Vagina (tissue), 2 donors: ENCODE results near the gene OR11H7. TPM values are rescaled to one million over a fixed set of nuclear protein-coding genes. Genes with fewer than 3 reads are reported as not detected.
"Not testable (repeated sequence)": the region's sequence is repeated elsewhere in the genome, so short reads cannot be mapped to it uniquely, and the experiment has no call there.

ENCODE experiments used
- DNase-seq, 2 donors: peaks; one replicate each; pipeline ENCODE4 v3.0.0-alpha.2; 2017; ENCODE audit errors: extremely low spot score in 2 of 2
- H3K27ac ChIP-seq: fragments of 200-600 bp; sonication (generic); one replicate; pipeline ENCODE4 v1.5.1; 2019
- H3K27me3 ChIP-seq: fragments of 200-600 bp; sonication (generic); one replicate; pipeline ENCODE4 v1.5.1; 2019
- H3K36me3 ChIP-seq, 2 donors: fragments of 200-600 bp; sonication (generic); one replicate each; pipeline ENCODE4 v1.5.1; 2017 to 2019
- H3K4me1 ChIP-seq: fragments of 200-600 bp; sonication (generic); one replicate; pipeline ENCODE4 v1.5.1; 2019
- H3K4me3 ChIP-seq, 2 donors: fragments of 200-600 bp; sonication (generic); 1 replicate in 1 of 2; 2 replicates in 1 of 2; pipeline ENCODE4 v1.5.1; 2016 to 2019
- H3K9me3 ChIP-seq: fragments of 200-600 bp; sonication (generic); one replicate; pipeline ENCODE4 v1.5.1; 2019
- POLR2A ChIP-seq, 2 donors: fragments of 450-650 bp; IDR thresholded peaks; one replicate each; pipeline ENCODE4 v1.6.1; 2017; ENCODE audit warnings: antibody characterized with exemption in 2 of 2, mild to moderate bottlenecking in 2 of 2, moderate library complexity in 2 of 2
- POLR2AphosphoS5 ChIP-seq, 2 donors: sonication (generic); formaldehyde crosslinking; IDR thresholded peaks; one replicate each; pipeline ENCODE4 v1.9.0; 2017; ENCODE audit warnings: antibody characterized with exemption in 2 of 2, mild to moderate bottlenecking in 2 of 2, low read depth in 1 of 2; ENCODE audit not compliant: insufficient read depth in 1 of 2
- intact Hi-C: fragments of 100-400 bp; cut with DNase I; formaldehyde crosslinking; loops from one replicate; pipeline ENCODE4 v1.15.1; 2023
- total RNA-seq: library from RNA; depleted of rRNA; stranded (reverse); fragments of >200 nt; gene quantifications from one replicate; pipeline ENCODE4 v1.2.3, GENCODE V29; 2016
- TF ChIP-seq, protein P1 (sequence below), 3 experiments: fragments of 450-650 bp in 2 of 3; fragments of 200-600 bp in 1 of 3; sonication (generic) in 1 of 3; IDR thresholded peaks; one replicate each; pipeline ENCODE4 v1.5.1; 2017 to 2019; ENCODE audit warnings: antibody characterized with exemption in 3 of 3, mild to moderate bottlenecking in 2 of 3, moderate library complexity in 2 of 3

OR11H7 gene
- total RNA-seq, 1 donor from 2014 or later = not detected

DNA sequence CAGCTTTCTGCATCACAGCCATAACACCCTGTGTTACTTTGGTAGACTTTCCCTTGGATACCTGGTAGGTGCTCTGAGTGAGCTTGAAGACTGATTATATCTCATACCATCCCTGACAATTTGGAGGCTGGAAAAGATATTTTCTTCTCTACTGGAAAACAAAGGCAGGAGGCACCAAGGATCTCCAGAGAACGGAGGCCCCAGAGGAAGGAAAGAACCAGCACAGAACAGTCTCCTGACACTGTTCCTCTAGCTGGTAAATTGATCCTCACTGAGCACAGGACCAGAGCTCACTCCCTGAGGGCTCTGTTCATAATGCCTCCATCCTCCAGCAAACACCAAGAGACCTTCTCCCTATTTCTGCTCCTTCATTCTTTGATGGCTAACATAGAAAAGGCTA, 38.2 kb upstream of the OR11H7 start, which contains the start of gene OR11G2:
Gene OR11G2 (plus strand): TSS at position 301 of the 400 bp plus-strand sequence. CDS start 6,542 bp downstream, outside the sequence.
- no peaks in the 10 kb centered on the region for H3K36me3 ChIP-seq
- DNase-seq = no peak
- H3K4me1 ChIP-seq = no peaks in the 10 kb centered on the region
- H3K27me3 ChIP-seq = no peaks in the 10 kb centered on the region
- TF ChIP-seq POLR2AphosphoS5 (IDR thresholded peaks at IDR 0.05; ENCODE audit: insufficient read depth in 1 of 2, low read depth in 1 of 2) = no peak
- TF ChIP-seq, protein P1, sequence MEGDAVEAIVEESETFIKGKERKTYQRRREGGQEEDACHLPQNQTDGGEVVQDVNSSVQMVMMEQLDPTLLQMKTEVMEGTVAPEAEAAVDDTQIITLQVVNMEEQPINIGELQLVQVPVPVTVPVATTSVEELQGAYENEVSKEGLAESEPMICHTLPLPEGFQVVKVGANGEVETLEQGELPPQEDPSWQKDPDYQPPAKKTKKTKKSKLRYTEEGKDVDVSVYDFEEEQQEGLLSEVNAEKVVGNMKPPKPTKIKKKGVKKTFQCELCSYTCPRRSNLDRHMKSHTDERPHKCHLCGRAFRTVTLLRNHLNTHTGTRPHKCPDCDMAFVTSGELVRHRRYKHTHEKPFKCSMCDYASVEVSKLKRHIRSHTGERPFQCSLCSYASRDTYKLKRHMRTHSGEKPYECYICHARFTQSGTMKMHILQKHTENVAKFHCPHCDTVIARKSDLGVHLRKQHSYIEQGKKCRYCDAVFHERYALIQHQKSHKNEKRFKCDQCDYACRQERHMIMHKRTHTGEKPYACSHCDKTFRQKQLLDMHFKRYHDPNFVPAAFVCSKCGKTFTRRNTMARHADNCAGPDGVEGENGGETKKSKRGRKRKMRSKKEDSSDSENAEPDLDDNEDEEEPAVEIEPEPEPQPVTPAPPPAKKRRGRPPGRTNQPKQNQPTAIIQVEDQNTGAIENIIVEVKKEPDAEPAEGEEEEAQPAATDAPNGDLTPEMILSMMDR (IDR thresholded peaks at IDR 0.05) = no peak
- no peak for TF ChIP-seq POLR2A (IDR thresholded peaks at IDR 0.05)
- intact Hi-C loops = no loop called here
- H3K4me3 ChIP-seq = no peak within 1 kb of the TSS
- H3K9me3 ChIP-seq = no peaks in the 10 kb centered on the region
- no peak within 1 kb of the TSS for H3K27ac ChIP-seq

DNA sequence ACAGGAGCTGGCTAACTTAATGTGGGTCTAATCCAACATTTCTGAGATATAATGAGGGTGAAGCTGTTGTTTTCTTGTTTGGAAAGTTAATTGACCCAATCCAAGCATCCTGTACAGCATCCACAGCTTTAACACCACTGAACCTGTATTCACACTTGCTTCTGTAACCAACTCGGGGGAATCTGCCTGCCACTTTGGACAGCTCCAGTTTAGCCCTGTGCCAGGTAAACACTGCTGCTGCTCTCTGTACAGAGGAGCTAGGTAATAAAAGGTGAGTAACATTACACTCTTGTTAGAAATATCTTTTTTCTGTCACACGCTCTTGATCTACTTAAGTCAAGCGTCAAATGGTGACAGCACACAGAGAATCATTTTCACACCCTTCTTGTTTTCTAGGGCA, 37.4 kb upstream of the OR11H7 start:
- DNase-seq = no peak
- Histone ChIP-seq H3K4me3 (no peak overlapping the region), H3K4me1 (no peaks in the 10 kb centered on the region), H3K27me3 (no peaks in the 10 kb centered on the region), H3K36me3 (no peaks in the 10 kb centered on the region), H3K27ac (no peak overlapping the region), H3K9me3 (no peaks in the 10 kb centered on the region)
- TF ChIP-seq POLR2A (IDR thresholded peaks at IDR 0.05) (no peak), POLR2AphosphoS5 (IDR thresholded peaks at IDR 0.05; ENCODE audit: insufficient read depth in 1 of 2, low read depth in 1 of 2) (no peak)
- TF ChIP-seq, protein P1 (IDR thresholded peaks at IDR 0.05) = no peak
- intact Hi-C loops = no loop called here

DNA sequence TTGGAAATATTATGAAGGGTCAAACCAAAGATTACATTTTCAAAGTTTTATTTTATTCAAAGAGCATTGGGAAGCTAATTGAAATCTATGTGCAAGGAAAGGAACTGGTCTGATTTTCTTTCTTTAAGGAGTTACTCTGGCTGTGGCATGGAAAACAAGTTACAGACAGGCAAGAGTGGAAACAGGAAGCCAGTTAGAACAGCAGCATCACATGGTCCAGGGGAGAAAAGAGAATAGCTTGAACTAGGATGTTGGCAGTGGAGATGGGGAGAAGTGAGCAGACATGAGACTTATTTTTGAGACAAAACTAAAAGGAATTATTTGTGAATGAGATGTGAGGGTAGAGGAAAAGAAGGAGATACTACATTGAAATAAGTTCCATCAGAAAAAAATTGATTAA, 34.7 kb upstream of the OR11H7 start:
- no peak for TF ChIP-seq POLR2AphosphoS5 (IDR thresholded peaks at IDR 0.05; ENCODE audit: insufficient read depth in 1 of 2, low read depth in 1 of 2)
- TF ChIP-seq POLR2A (IDR thresholded peaks at IDR 0.05) = no peak
- TF ChIP-seq, protein P1 (IDR thresholded peaks at IDR 0.05) = no peak
- Histone ChIP-seq H3K9me3 (no peaks in the 10 kb centered on the region), H3K4me3 (no peak overlapping the region), H3K27ac (no peak overlapping the region), H3K27me3 (no peaks in the 10 kb centered on the region), H3K36me3 (no peaks in the 10 kb centered on the region), H3K4me1 (no peaks in the 10 kb centered on the region)
- no peak for DNase-seq
- intact Hi-C loops = no loop called here

DNA sequence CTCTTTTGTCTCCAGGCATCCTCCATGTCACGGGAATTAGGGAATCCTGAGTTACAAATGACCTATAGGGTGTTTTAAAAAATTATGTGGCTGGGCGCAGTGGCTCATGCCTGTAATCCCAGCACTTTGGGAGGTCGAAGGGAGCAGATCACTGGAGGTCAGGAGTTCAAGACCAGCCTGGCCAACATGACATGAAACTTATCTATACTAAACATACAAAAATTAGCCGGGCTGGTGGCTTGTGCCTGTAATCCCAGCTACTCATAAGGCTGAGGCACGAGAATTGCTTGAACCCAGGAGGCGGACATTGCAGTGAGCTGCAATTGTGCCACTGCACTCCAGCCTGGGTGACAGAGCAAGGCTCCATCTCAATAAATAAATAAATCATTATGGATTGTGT, 33.6 kb upstream of the OR11H7 start:
- H3K36me3 ChIP-seq, intact Hi-C loops, H3K27me3 ChIP-seq, H3K9me3 ChIP-seq, H3K4me1 ChIP-seq, DNase-seq, H3K4me3 ChIP-seq, H3K27ac ChIP-seq: not testable (repeated sequence)

DNA sequence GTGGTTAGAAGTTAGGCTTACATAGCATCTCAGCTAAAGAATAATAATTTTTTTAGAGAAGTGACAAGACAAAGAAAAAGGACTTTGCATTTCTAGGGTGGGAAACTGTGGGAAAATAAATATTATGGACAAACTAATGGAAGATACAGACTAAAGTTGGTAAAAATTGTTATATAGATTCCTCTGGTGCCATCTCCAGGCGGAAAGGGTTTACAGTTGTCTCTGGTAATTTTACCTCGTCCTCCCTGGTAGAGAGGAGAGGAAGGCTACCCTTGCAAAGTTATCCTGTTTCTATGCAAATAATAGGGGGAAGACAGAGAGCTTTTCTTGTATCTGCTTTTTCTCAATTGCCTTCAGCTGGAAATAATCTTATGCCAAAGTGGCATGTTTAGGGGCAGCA, 32.9 kb upstream of the OR11H7 start:
- no peak overlapping the region for H3K4me3 ChIP-seq
- intact Hi-C loops = no loop called here
- DNase-seq = no peak

More for the DNA sequence above, 32.9 kb upstream of the OR11H7 start:
- Histone ChIP-seq H3K4me1 (no peaks in the 10 kb centered on the region), H3K9me3 (no peaks in the 10 kb centered on the region), H3K27me3 (no peaks in the 10 kb centered on the region), H3K27ac (no peak overlapping the region), H3K36me3 (no peaks in the 10 kb centered on the region)
- TF ChIP-seq, protein P1 (IDR thresholded peaks at IDR 0.05) = no peak
- TF ChIP-seq POLR2A (IDR thresholded peaks at IDR 0.05) (no peak), POLR2AphosphoS5 (IDR thresholded peaks at IDR 0.05; ENCODE audit: insufficient read depth in 1 of 2, low read depth in 1 of 2) (no peak)
